ENCODE data around the gene NAP1L5. TPM values are rescaled to one million over a fixed set of nuclear protein-coding genes. Genes with fewer than 3 reads are reported as not detected.

Gene NAP1L5
- total RNA-seq, 2 experiments from 2014 or later: 0.29 to 0.57 TPM

DNA sequence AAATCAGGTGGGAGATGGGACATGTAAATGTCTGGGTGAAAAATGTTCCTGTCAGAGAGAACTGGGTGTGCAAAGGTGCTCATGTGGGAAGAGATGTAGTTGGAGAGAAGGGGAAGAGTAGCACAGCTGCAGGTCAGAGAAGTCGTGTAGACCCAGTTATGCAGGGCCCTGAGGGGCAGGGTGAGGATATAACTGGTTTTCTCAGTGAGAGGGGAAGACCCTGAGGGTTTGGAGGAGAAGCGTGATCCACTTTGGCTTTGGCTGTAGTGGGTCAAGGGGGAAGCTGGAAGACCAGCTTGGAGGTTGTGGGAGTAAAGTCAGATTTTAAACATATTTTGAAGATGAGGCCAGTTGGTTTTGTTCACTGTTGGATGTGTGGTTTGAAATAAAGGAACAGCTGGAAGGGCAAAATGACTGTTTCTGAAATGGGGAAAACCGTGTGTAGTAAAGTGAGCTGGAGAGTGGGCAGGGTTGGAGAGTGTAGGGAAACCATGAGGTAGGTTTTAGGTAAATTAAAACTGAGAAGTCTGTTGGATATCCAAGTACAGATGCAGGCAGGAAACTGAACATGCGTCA lies 44.2 kb downstream of the NAP1L5 start:
- BruUV-seq (replicated peaks): no TSS peak
- Histone ChIP-seq H3K79me2 (ENCODE audit: insufficient read depth, low read depth, low read length) (no peaks in the 10 kb centered on the region), H3K36me3 (ENCODE audit: insufficient read depth, low read length) (0 out of 2 replicates have a peak, but pooled peaks cover 5% of the 10 kb centered on the region), H3K9me2 (ENCODE audit: insufficient read depth, low read length) (no peaks in the 10 kb centered on the region), H3K4me2 (ENCODE audit: low read length) (no peak overlapping the region), H4K20me1 (ENCODE audit: insufficient read depth, low read length) (no peaks in the 10 kb centered on the region), H3K9me3 (ENCODE audit: low read length) (no peaks in the 10 kb centered on the region), H3K4me1 (ENCODE audit: insufficient read depth, low read length, poor library complexity, severe bottlenecking) (no peaks in the 10 kb centered on the region), H3K27ac (ENCODE audit: low read depth, low read length, poor library complexity, severe bottlenecking) (no peak overlapping the region), H2AFZ (ENCODE audit: low read length) (no peak overlapping the region), H3K4me3 (ENCODE audit: low read depth, low read length, poor library complexity, severe bottlenecking) (no peak overlapping the region)
- intact Hi-C loops (cut with micrococcal nuclease; ENCODE audit: unreplicated experiment): no loop called here
- DNase-seq (ENCODE audit: low spot score): no peak
- TF ChIP-seq, protein P1, sequence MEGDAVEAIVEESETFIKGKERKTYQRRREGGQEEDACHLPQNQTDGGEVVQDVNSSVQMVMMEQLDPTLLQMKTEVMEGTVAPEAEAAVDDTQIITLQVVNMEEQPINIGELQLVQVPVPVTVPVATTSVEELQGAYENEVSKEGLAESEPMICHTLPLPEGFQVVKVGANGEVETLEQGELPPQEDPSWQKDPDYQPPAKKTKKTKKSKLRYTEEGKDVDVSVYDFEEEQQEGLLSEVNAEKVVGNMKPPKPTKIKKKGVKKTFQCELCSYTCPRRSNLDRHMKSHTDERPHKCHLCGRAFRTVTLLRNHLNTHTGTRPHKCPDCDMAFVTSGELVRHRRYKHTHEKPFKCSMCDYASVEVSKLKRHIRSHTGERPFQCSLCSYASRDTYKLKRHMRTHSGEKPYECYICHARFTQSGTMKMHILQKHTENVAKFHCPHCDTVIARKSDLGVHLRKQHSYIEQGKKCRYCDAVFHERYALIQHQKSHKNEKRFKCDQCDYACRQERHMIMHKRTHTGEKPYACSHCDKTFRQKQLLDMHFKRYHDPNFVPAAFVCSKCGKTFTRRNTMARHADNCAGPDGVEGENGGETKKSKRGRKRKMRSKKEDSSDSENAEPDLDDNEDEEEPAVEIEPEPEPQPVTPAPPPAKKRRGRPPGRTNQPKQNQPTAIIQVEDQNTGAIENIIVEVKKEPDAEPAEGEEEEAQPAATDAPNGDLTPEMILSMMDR (conservative IDR thresholded peaks at IDR 0.05; ENCODE audit: low read length): no peak
- no peak for TF ChIP-seq EZH2phosphoT487 (IDR thresholded peaks at IDR 0.05; ENCODE audit: borderline replicate concordance, low read depth, low read length)
- POLR2A ChIA-PET: interaction anchor here (0.7 to 1.0 kb wide), 2 partner anchors 23 to 145 kb away, joined by 3 read pairs; no protein-coding TSS in a partner anchor
- CTCF ChIA-PET (ENCODE audit: unreplicated experiment): no interaction called here

DNA sequence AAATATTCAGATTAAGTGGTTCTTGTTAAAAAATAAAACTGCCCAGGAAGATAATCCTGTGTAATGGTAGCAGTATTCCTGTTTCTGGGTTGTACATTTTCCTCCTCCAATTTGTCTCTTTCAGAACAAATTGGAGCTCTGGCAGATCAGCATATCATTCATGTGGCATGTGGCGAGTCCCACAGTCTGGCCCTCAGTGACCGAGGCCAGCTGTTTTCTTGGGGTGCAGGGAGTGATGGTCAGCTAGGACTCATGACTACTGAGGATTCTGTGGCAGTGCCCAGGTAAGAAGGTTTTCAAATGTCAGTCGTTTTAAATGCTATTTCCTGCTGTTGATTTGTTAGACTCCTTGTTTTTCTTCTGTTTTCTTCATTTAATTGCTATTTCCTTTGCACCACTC lies 47.9 kb downstream of the NAP1L5 start:
- H2AFZ ChIP-seq (ENCODE audit: low read length): no peak overlapping the region
- DNase-seq (ENCODE audit: low spot score): no peak
- H3K4me2 ChIP-seq (ENCODE audit: low read length): no peak overlapping the region
- TF ChIP-seq, protein P1 (conservative IDR thresholded peaks at IDR 0.05; ENCODE audit: low read length): no peak
- no peak for TF ChIP-seq EZH2phosphoT487 (IDR thresholded peaks at IDR 0.05; ENCODE audit: borderline replicate concordance, low read depth, low read length)
- H3K9me2 ChIP-seq (ENCODE audit: insufficient read depth, low read length): no peaks in the 10 kb centered on the region
- H4K20me1 ChIP-seq (ENCODE audit: insufficient read depth, low read length): no peaks in the 10 kb centered on the region
- H3K9me3 ChIP-seq (ENCODE audit: low read length): no peaks in the 10 kb centered on the region
- intact Hi-C loops (cut with micrococcal nuclease; ENCODE audit: unreplicated experiment): no loop called here
- CTCF ChIA-PET (ENCODE audit: unreplicated experiment): no interaction called here
- POLR2A ChIA-PET: interaction anchor here (1.4 kb wide), 1 partner anchor 46 kb away, joined by 3 read pairs; no protein-coding TSS in a partner anchor
- no peak overlapping the region for H3K4me3 ChIP-seq (ENCODE audit: low read depth, low read length, poor library complexity, severe bottlenecking)
- H3K4me1 ChIP-seq (ENCODE audit: insufficient read depth, low read length, poor library complexity, severe bottlenecking): no peaks in the 10 kb centered on the region
- H3K27ac ChIP-seq (ENCODE audit: low read depth, low read length, poor library complexity, severe bottlenecking): no peak overlapping the region
- H3K79me2 ChIP-seq (ENCODE audit: insufficient read depth, low read depth, low read length): no peaks in the 10 kb centered on the region
- no peaks in the 10 kb centered on the region for H3K36me3 ChIP-seq (ENCODE audit: insufficient read depth, low read length)
- BruUV-seq (replicated peaks): no TSS peak

DNA sequence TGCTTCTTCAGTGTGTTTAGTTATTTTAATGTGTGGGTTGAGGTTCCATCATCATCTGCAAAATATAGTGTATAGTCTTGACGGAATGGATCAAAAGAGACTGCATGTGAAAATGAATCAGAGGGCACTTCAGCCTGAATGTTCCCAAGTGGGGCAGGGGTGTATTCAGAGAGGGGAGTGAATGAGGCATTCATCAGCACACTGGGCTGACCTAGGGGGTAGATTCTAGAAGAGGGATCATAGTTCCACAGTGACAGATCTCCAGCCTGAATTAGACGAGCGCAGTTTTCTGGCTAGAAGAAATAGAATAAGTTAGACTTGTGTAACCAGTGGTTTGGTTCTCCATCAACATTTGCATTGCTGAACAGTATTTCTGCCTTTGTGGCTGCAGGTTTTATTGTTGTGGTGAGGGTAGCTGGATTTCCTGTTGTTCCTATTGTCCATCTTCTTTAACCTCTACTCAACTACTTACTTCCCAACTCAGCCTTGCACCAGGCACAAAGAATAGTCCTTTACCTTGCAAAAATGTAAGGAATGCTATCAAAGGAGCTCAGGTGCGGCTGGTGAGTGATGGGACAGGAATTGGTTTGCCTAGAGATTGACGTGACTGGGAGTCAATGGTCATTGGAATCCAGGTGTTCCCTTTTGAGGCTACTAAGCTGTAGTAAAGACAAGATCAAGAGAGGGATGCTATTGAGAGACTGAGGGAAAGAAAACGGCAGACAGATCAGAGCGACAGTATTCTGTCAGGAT lies 50.9 kb downstream of the NAP1L5 start:
- BruUV-seq (replicated peaks): no TSS peak
- intact Hi-C loops (cut with micrococcal nuclease; ENCODE audit: unreplicated experiment): no loop called here
- DNase-seq (ENCODE audit: low spot score): no peak
- H2AFZ ChIP-seq (ENCODE audit: low read length): no peak overlapping the region
- CTCF ChIA-PET (ENCODE audit: unreplicated experiment): no interaction called here
- H3K27ac ChIP-seq (ENCODE audit: low read depth, low read length, poor library complexity, severe bottlenecking): no peak overlapping the region
- no peaks in the 10 kb centered on the region for H3K36me3 ChIP-seq (ENCODE audit: insufficient read depth, low read length)
- no peaks in the 10 kb centered on the region for H3K79me2 ChIP-seq (ENCODE audit: insufficient read depth, low read depth, low read length)
- no peak overlapping the region for H3K4me2 ChIP-seq (ENCODE audit: low read length)
- no peaks in the 10 kb centered on the region for H3K9me3 ChIP-seq (ENCODE audit: low read length)
- H3K4me3 ChIP-seq (ENCODE audit: low read depth, low read length, poor library complexity, severe bottlenecking): no peak overlapping the region
- H3K4me1 ChIP-seq (ENCODE audit: insufficient read depth, low read length, poor library complexity, severe bottlenecking): no peaks in the 10 kb centered on the region
- no peaks in the 10 kb centered on the region for H3K9me2 ChIP-seq (ENCODE audit: insufficient read depth, low read length)
- POLR2A ChIA-PET: interaction anchor here (0.7 kb wide), 1 partner anchor 78 kb away, joined by 3 read pairs; no protein-coding TSS in a partner anchor
- TF ChIP-seq, protein P1 (conservative IDR thresholded peaks at IDR 0.05; ENCODE audit: low read length): no peak
- TF ChIP-seq EZH2phosphoT487 (IDR thresholded peaks at IDR 0.05; ENCODE audit: borderline replicate concordance, low read depth, low read length): no peak
- H4K20me1 ChIP-seq (ENCODE audit: insufficient read depth, low read length): no peaks in the 10 kb centered on the region
